ENCODE results near the gene MAP3K4. TPM values are rescaled to one million over a fixed set of nuclear protein-coding genes. Genes with fewer than 3 reads are reported as not detected.

Gene MAP3K4
- total RNA-seq, 1 donor from 2014 or later: 63.3 TPM

DNA sequence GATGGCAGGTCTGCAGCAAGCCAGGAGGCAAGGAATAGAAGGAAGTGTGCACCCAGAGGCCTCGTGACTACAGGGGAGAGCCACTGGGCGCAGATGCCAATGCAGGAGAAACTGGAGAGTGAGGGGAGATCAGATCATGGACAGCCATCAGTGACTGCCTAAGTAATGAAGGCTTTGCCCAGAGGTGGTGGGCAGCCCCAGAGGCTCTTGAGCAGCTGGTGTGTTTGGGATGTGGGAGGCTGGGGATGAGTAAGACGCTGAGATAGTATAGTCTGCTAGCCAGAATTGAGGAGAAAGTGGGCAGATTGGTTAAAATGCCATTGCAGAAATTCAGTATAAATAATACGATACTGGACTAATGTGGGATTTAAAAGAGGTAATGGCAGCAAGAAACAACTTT lies 111.9 kb downstream of the MAP3K4 start:
- TF ChIP-seq, protein P1, sequence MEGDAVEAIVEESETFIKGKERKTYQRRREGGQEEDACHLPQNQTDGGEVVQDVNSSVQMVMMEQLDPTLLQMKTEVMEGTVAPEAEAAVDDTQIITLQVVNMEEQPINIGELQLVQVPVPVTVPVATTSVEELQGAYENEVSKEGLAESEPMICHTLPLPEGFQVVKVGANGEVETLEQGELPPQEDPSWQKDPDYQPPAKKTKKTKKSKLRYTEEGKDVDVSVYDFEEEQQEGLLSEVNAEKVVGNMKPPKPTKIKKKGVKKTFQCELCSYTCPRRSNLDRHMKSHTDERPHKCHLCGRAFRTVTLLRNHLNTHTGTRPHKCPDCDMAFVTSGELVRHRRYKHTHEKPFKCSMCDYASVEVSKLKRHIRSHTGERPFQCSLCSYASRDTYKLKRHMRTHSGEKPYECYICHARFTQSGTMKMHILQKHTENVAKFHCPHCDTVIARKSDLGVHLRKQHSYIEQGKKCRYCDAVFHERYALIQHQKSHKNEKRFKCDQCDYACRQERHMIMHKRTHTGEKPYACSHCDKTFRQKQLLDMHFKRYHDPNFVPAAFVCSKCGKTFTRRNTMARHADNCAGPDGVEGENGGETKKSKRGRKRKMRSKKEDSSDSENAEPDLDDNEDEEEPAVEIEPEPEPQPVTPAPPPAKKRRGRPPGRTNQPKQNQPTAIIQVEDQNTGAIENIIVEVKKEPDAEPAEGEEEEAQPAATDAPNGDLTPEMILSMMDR (IDR thresholded peaks at IDR 0.05; ENCODE audit: partially characterized antibody, unreplicated experiment): no peak
- Mint-ChIP-seq H3K27ac (ENCODE audit: unreplicated experiment) (no peak overlapping the region), H3K36me3 (ENCODE audit: unreplicated experiment) (peaks cover 8% of the 10 kb centered on the region), H3K4me1 (ENCODE audit: low read depth, unreplicated experiment) (no peaks in the 10 kb centered on the region), H3K9me3 (ENCODE audit: unreplicated experiment) (peaks cover 3% of the 10 kb centered on the region), H3K4me3 (ENCODE audit: unreplicated experiment) (no peak overlapping the region), H3K27me3 (ENCODE audit: unreplicated experiment) (no peaks in the 10 kb centered on the region)
- no peak for DNase-seq

DNA sequence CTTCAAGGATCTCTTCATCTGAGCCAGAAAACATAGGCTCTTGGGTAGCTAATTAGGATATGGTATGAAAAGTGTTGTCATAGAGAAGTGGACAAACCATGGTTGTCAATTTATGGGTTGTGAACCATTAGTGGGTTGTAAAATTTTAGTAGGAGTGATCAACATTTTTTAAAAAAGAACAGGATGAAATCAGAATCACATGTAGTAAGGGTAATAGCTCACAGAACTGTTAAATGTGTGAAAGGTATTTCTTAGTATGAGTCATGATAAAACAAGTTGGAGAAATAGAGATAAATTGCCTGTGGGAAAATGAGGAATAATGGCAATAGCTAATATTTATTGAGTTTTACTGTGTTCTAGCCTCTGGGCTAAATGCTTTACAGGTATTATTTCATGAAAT lies 113.4 kb downstream of the MAP3K4 start:
- TF ChIP-seq, protein P1 (IDR thresholded peaks at IDR 0.05; ENCODE audit: partially characterized antibody, unreplicated experiment): no peak
- peaks cover 8% of the 10 kb centered on the region for H3K36me3 Mint-ChIP-seq (ENCODE audit: unreplicated experiment)
- no peaks in the 10 kb centered on the region for H3K4me1 Mint-ChIP-seq (ENCODE audit: low read depth, unreplicated experiment)
- no peak overlapping the region for H3K4me3 Mint-ChIP-seq (ENCODE audit: unreplicated experiment)
- peaks cover 3% of the 10 kb centered on the region for H3K9me3 Mint-ChIP-seq (ENCODE audit: unreplicated experiment)
- H3K27ac Mint-ChIP-seq (ENCODE audit: unreplicated experiment): no peak overlapping the region
- no peak for DNase-seq
- H3K27me3 Mint-ChIP-seq (ENCODE audit: unreplicated experiment): no peaks in the 10 kb centered on the region

DNA sequence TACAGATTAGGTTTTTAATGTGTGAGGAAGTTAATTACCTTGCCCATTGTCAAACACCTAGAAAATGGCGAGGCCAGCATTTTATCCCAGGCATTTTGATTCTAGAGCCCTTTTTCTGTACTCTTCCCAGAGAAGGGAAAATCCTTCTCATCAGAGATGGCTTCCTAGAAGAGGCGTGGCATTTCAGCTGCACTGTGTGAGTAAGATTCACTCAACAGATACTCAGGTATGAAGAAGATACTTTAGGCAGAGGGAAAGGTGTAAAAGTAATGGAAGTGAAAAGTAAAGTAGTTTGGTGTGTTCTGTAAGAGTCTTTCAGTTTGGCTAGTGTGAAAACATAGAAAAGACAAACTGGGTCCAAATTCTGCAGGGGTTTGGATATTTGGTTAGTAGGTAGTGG lies 113.8 kb downstream of the MAP3K4 start:
- Mint-ChIP-seq H3K9me3 (ENCODE audit: unreplicated experiment) (peaks cover 3% of the 10 kb centered on the region), H3K4me1 (ENCODE audit: low read depth, unreplicated experiment) (no peaks in the 10 kb centered on the region), H3K27me3 (ENCODE audit: unreplicated experiment) (no peaks in the 10 kb centered on the region), H3K4me3 (ENCODE audit: unreplicated experiment) (no peak overlapping the region), H3K27ac (ENCODE audit: unreplicated experiment) (no peak overlapping the region), H3K36me3 (ENCODE audit: unreplicated experiment) (peaks cover 8% of the 10 kb centered on the region)
- no peak for DNase-seq
- TF ChIP-seq, protein P1 (IDR thresholded peaks at IDR 0.05; ENCODE audit: partially characterized antibody, unreplicated experiment): no peak

DNA sequence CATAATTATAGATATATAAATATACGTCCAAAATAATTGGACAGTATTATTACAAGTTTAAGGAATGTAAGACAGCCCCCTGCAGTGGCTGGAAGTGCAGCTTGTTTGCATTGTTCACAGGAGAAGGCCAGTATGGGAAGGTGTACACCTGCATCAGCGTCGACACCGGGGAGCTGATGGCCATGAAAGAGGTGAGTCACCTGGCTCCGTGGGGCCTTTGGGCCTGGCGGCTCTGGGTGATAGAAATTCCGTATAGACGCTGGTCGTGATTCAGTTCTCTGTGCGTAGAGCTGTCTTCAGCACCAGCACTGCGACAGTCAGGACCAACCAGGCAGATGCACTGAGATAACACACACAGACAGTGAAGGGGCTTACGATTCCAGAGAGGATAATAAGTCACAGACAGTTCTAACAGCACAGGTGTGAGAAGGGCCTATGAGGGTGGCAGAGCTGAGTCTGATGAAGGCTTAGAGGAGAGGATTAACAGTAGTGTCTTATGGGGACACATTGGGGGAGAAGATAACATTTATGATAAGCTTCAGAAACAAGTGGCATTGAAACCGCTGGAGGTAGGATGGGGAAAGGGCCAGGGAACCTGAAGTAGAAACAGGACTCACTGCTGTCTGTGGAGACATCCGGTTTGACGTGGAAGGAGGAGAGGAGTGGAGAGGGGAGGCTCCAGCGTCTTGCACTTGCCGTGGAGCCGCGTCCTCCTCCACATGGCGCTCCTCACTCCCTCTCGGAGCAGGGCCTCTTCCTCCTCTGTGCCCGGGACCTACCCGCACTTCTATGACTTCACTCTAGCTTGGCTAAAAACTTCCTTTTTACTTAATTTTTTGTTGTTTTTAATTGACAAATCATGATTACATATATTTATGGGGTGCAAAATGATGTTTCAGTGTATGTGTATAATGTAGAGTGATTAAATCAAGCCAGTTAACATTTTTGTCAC lies 116.5 kb downstream of the MAP3K4 start:
- no peak overlapping the region for H3K27ac Mint-ChIP-seq (ENCODE audit: unreplicated experiment)
- no peak overlapping the region for H3K4me3 Mint-ChIP-seq (ENCODE audit: unreplicated experiment)
- no peaks in the 10 kb centered on the region for H3K27me3 Mint-ChIP-seq (ENCODE audit: unreplicated experiment)
- TF ChIP-seq, protein P1 (IDR thresholded peaks at IDR 0.05; ENCODE audit: partially characterized antibody, unreplicated experiment): no peak
- H3K36me3 Mint-ChIP-seq (ENCODE audit: unreplicated experiment): peaks cover 14% of the 10 kb centered on the region
- peaks cover 5% of the 10 kb centered on the region for H3K9me3 Mint-ChIP-seq (ENCODE audit: unreplicated experiment)
- DNase-seq: no peak
- no peaks in the 10 kb centered on the region for H3K4me1 Mint-ChIP-seq (ENCODE audit: low read depth, unreplicated experiment)

DNA sequence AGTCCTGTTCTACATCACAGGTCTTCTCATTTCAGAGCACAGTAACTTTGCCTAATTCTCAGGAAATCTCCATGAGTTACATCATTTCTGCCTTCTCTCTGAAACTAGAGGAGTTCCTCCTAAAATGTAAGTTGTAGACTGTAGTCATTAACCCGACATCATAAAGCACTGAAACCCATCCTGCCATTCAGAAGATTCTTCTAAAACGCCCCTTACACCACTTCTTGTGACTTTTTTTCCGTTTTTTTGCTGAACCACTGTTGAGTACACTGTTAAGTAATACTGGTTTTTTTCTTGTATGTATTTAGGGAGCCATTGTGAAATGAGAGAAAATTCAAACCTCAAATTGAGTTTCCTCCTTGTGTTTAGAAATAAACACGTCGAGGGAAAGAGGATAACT lies 117.3 kb downstream of the MAP3K4 start:
- Mint-ChIP-seq H3K9me3 (ENCODE audit: unreplicated experiment) (peaks cover 2% of the 10 kb centered on the region), H3K4me1 (ENCODE audit: low read depth, unreplicated experiment) (no peaks in the 10 kb centered on the region), H3K4me3 (ENCODE audit: unreplicated experiment) (no peak overlapping the region), H3K27ac (ENCODE audit: unreplicated experiment) (no peak overlapping the region), H3K27me3 (ENCODE audit: unreplicated experiment) (no peaks in the 10 kb centered on the region), H3K36me3 (ENCODE audit: unreplicated experiment) (peaks cover 9% of the 10 kb centered on the region)
- TF ChIP-seq, protein P1 (IDR thresholded peaks at IDR 0.05; ENCODE audit: partially characterized antibody, unreplicated experiment): no peak
- no peak for DNase-seq
